ENCODE measurements around the gene P4HA2.

Gene P4HA2

DNA sequence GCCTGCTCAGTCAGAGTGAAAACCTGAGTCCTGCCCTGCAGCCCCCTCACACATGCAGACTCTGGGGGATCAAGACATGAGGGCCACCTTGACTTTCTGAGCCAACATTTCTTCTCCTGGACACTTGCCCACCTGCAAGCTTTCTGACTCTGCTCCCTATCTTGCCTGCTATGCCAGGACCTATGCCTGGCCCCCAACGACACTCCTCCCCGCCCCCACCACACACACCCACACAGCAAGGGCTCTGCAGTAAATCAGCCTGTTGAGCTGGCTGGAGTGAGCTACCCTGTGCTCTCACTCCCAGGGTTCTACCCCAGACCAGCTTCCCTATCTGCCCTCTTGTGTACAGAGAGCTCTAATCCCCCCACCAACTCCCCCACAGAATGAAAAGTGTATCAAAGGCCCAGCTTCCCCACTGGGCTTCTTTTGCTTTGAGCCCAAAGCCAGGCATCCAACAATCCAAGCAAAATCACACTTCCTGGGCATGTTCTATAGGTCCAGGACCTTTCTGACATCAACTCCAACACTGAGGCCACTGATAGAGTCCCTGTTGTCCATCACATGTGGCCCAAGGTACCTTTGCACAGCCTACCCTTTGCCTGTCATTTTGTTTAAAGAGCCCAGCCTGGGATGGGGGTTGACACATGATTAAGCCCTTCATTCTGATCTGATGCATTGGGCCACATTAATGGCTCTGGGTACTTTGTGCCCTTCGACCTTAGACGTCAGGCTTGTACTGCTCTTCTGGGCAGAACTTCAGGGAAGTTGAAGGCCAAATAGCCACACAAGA is 37.1 kb upstream of the P4HA2 start:
- no peak for DNase-seq

DNA sequence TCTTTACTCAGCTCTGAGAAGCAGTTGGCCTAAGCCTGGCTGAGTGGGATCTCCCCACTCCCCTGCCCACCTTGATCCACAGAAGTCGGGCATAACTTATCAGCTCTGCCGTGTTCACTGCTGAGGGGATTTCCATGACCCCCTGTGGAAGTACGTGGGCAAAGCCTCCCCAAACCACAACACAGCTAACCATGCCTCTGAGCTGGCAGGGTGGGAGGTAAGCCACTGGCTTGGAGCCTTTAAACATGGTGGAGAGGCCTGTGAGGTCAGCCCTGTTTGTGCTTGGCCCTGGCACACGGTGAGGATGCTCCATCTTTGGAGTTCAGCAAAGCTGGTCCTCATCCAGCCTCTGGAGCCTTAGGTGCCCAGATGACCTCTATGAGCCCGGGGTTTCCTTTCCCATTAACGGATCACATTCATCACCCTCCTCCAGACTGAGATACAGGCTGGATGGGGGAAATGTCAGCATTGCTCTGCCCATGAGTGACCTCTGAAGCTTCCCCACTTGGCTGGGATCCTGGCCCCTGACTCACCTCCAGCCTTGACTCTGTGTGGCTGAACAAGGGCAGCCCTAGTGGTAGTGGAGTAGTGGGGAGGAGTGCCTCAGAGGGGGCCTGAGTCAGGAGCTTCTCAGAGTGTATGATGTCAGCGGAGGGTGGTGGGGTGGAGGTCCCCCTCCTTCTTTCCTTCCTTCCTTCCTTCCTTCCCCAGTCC is 36.1 kb upstream of the P4HA2 start:
- no peak for DNase-seq

DNA sequence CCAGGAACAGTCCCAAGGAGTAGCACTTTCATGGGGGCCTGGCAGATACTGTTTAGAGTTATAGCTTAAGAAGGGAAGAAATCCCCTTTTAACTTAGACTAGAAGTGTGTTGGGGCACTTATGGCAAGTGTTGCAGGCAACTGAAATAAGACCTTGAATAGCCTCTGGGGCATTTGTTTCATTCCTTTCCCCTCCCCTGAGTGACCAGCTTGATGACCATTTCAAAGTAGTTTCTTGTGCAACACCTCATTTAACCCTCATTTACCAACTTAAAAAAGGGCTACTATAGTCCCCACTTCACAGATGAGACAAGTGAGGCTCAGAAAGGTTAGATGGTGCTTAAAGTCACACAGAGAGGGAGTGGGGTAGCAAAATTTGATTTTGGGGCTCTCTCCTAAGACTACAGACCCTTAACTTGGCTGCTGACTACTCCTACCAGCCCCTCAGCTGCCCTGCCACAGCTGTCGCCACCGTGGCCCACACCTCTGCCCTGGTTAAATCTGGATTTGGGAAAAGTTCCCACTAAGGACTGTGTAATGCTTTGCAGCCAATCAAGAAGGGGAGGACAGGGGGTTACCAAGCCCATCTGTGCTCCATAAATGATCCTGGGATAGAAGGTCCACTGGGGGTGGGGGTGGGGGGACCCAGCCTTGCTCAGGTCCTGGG is 35.4 kb upstream of the P4HA2 start:
- no peak for DNase-seq

DNA sequence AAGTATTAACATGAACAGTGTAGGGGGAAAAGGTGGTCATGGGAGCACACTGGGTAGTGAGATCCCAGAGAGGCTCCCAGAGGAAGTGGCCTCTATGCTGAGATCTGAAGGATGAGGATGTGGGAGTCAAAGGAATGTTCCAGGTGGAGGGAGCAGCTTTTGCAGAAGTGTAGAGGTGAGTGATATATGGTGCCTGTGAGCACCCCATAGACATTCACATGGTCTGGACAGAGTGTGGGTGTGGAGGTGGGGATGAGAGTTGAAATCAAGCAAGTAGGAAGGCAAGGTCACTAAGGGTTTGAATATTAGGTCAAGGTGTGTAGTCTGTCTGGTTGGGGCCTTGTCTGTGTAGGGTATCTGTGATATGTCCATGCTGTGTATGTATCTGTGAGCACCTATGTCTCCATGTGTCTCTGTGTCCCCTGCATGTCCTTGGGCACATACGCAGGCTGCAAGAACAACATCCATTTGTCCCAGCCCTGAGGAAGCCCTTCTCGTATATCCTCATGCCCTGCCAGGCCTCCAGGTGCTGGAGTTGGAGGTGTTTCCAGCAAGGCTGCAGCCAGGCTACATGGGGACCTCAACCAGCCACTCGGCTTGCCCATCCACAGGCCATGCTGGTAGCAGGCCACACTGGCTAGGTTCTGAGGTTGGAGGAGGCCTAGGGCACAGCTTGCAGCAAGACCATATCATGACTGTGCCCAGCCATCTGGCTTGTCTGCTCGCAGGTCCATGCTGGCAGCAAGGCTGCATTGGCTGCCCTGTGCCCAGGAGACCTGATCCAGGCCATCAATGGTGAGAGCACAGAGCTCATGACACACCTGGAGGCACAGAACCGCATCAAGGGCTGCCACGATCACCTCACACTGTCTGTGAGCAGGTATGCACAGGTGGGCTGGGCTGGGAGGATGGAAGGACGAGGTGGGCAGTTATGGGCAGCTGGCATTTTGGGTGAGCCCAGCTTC is 34.5 kb upstream of the P4HA2 start:
- DNase-seq = no peak

- DNase-seq = no peak
Observed at GRCh38 chr5:132260714-132261551, 33.3 kb upstream of the P4HA2 start.

DNA sequence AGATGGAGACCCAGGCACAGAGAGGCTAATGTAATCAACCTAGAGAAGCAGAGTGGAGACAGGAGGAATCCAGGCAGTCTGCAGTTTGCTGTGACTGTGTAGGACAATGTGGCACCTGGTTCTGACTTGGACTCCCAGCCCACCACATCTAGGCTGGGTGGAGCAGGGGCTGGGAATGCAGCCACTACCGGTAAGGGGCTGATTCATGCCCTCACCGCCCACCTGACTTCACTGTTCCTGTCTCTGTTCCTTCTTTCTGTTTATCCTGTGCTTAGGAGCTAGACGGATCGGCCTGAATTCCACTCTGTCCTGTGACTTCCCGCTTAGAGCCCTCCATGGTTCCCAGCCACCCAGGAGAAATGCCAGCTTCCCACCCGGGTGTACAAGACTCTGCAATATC is 32.4 kb upstream of the P4HA2 start:
- no peak for DNase-seq

- no peak for DNase-seq
Observed at GRCh38 chr5:132259069-132259851, 31.6 kb upstream of the P4HA2 start.

GRCh38 chr5:132258102-132259068 is 30.7 kb upstream of the P4HA2 start:
- no peak for DNase-seq

GRCh38 chr5:132257131-132258101 is 29.8 kb upstream of the P4HA2 start, which contains the start of gene PDLIM4:
PDLIM4 (plus strand) TSS chr5:132257696; CDS start chr5:132257735, 39 bp downstream.
- DNase-seq = no peak

GRCh38 chr5:132256783-132257130 is 29.1 kb upstream of the P4HA2 start:
- no peak for DNase-seq

DNA sequence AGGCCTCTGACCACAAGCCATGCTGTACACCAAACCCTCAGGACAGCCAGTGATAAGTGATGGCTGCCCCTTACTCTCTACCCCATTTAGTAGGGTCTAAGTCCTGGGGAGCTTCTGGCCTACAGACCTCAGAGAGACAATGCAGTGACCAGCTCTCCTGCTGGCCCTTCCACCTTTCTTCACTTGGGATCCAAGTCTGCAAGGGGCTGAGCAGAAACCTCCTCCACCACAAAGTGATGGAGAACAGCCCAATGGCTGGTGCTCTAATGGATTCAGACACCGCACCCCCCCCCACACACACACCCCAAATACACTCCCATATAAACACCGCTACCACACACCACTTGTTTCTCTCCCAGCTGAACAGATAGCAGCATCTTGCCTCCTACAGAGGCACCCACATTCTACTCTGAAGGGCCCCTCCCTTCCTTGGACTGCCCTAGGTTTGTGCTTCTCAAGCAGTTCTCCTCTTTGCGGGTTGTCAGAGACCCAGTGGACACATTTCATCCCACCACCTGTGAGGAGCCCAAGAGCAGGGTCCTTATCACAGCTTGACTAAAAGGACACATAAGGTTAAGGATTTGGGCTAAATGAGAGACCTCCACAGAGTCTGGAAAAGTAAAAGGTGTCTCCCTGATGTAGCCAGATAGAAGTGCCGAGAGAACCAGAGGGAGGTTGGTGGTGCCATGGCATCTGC is 28.6 kb upstream of the P4HA2 start:
- no peak for DNase-seq

GRCh38 chr5:132254321-132254977 is 26.8 kb upstream of the P4HA2 start:
- no peak for DNase-seq

GRCh38 chr5:132253452-132254320 is 26.0 kb upstream of the P4HA2 start:
- no peak for DNase-seq

GRCh38 chr5:132253008-132253441 is 25.4 kb upstream of the P4HA2 start:
- no peak for DNase-seq

DNA sequence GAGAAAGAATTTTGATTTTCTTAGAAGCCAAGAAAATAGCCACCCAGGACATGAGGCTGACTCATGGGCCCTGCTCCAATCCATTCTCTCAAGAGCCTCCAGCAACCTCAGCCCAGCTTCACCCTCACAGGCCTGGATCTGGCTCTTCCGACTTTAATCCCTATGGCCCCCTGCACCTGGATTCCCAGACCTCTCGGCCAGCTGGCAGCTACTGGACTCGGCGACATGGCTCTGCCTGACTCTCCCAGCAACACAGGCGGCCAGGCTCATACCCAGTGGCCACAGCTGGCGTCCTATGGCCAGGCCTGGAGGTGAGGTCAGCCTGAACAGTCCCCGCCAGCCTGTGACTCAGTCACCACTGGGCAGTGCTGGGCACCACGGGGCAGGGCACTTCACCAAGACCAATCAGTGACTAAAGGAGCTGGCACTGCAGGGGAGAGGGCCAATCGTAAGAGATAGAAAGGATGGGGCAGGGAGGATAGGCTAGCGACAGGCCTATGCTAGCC is 23.6 kb upstream of the P4HA2 start:
- DNase-seq = no peak

DNA sequence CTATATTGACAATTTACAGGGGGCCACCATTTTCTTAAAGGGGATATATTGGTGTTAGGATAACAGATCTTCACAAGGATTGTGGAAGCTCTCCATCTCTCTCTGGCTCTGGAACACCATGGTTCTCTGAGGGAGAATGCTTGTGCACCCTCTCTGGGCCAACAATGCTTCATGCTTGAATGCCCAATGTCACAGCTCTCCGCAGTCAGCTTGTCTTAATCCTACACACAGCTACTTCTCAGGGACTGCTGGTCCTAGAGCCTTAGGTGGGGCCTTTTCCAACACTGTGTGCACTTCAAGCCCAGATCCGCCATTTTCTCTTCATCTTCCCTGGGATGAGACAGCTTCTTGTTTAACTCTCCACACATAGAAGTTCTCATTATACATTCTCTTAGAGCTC is 22.9 kb upstream of the P4HA2 start:
- DNase-seq = no peak
